GM18499 (cell line): Measurements from ENCODE around the gene NR2E1.

ENCODE experiments used
- ATAC-seq: cut with Tn5 transposase; IDR thresholded peaks from one replicate; pipeline ENCODE4 v1.9.1; 2021; ENCODE audit warnings: moderate number of reproducible peaks; ENCODE audit not compliant: insufficient read depth, unreplicated experiment

The NR2E1 gene

GRCh38 chr6:108170332-108171290, 4.8 kb downstream of the NR2E1 start:
- ATAC-seq: no peak

GRCh38 chr6:108171291-108171917, 5.6 kb downstream of the NR2E1 start:
- no peak for ATAC-seq

GRCh38 chr6:108171918-108172516, 6.2 kb downstream of the NR2E1 start:
- no peak for ATAC-seq

GRCh38 chr6:108174371-108175175, 8.8 kb downstream of the NR2E1 start:
- no peak for ATAC-seq

GRCh38 chr6:108175176-108175591, 9.4 kb downstream of the NR2E1 start:
- ATAC-seq: no peak

GRCh38 chr6:108175592-108176279, 9.9 kb downstream of the NR2E1 start:
- ATAC-seq: no peak

- no peak for ATAC-seq
These were observed 10.7 kb downstream of the NR2E1 start for GRCh38 chr6:108176281-108177089.

GRCh38 chr6:108179741-108180140, 13.9 kb downstream of the NR2E1 start:
- ATAC-seq: no peak

- no peak for ATAC-seq
These were observed 14.4 kb downstream of the NR2E1 start for GRCh38 chr6:108180266-108180665.

- ATAC-seq: no peak
These were observed 15.0 kb downstream of the NR2E1 start for GRCh38 chr6:108180776-108181175.

- no peak for ATAC-seq
These were observed 20.4 kb downstream of the NR2E1 start for GRCh38 chr6:108186226-108186625.

GRCh38 chr6:108187519-108187918, 21.7 kb downstream of the NR2E1 start:
- no peak for ATAC-seq

GRCh38 chr6:108193131-108193530, 27.3 kb downstream of the NR2E1 start:
- ATAC-seq: no peak

GRCh38 chr6:108193835-108194234, 28.0 kb downstream of the NR2E1 start:
- ATAC-seq: no peak

GRCh38 chr6:108194503-108194902, 28.7 kb downstream of the NR2E1 start:
- no peak for ATAC-seq

- no peak for ATAC-seq
These were observed 29.4 kb downstream of the NR2E1 start for GRCh38 chr6:108195209-108195608.

- ATAC-seq: no peak
These were observed 33.1 kb downstream of the NR2E1 start for GRCh38 chr6:108198761-108199498.

- ATAC-seq: no peak
These were observed 34.4 kb downstream of the NR2E1 start for GRCh38 chr6:108200186-108200585.
